LHCN-M2 (cell line): ENCODE measurements around the gene ZNF462. TPM values are rescaled to one million over a fixed set of nuclear protein-coding genes. Genes with fewer than 3 reads are reported as not detected.
A peak's percentile ranks its signal among the peaks of the same experiment; 100 is the strongest.

ENCODE experiments used
- DNase-seq: peaks from one replicate; pipeline ENCODE4 v3.0.0-alpha.2; 2012; ENCODE audit warnings: low read depth
- total RNA-seq: library from RNA; depleted of rRNA; stranded (reverse); fragments of >200 nt; gene quantifications from 2 replicates; pipeline ENCODE4 v1.2.3, GENCODE V29; 2014

ZNF462 gene
- total RNA-seq, 1 experiment from 2014 or later = 14.6 TPM

DNA sequence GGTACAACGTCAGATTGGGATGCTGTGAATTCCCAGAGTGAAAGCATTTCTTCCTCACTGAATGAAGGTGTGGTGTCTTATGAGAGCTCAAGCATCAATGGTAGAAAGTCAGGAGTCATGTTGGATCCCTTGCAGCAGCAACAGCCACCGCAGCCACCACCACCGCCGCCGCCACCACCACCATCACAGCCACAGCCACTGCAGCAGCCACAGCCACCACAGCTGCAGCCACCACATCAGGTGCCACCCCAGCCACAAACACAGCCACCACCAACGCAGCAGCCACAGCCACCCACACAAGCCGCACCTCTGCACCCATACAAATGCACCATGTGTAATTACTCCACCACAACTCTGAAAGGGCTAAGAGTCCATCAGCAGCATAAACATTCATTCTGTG, 62.4 kb downstream of the ZNF462 start:
- no peak for DNase-seq

DNA sequence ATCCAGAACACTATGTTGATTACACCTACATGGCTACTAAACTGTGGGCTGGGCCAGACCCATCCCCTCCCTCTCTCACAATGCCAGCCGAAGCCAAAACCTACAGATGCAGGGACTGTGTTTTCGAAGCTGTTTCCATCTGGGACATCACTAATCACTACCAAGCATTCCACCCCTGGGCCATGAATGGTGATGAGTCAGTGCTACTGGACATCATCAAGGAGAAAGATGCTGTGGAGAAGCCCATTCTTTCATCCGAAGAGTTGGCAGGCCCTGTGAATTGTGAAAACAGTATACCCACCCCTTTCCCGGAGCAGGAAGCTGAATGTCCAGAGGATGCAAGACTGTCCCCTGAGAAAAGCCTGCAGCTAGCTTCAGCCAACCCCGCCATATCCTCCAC, 65.0 kb downstream of the ZNF462 start:
- no peak for DNase-seq

DNA sequence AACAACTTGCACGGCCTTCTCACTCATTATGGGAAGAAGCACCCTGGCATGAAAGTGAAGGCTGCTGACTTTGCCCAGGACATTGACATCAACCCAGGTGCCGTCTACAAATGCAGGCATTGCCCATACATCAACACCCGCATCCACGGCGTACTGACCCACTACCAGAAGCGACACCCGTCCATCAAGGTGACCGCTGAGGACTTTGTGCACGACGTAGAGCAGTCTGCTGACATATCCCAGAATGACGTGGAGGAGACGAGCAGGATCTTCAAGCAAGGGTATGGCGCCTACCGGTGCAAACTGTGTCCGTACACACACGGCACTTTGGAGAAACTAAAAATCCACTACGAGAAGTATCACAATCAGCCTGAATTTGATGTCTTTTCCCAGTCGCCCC, 65.4 kb downstream of the ZNF462 start:
- no peak for DNase-seq

DNA sequence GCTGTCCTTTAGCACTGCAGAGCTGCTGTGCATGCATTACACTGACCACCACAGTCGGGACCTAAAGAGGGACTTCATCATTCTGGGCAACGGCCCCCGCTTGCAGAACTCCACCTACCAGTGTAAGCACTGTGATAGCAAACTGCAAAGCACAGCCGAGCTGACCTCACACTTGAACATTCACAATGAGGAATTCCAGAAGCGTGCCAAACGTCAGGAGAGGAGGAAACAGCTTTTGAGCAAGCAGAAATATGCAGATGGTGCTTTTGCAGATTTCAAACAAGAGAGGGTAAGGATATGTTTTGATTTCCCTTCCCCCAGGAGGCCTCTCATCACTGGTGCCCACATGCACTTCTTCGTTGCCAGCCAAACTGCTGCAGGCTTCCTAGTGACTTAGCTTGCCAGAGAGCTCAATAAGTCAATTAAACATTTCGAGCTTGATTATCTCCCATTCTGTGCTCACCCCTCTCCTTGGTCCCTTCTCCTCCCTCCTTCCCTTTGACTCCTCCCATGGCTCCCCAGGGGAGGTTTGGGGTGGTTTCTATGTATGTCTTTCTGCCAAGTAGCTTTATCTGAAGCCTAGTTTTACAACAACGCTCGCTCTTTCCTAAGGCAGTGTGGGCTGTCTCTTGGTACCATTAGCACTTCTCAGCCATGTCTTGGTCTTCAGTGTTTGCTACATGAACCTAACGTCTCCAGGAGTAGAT, 66.7 kb downstream of the ZNF462 start:
- DNase-seq = no peak

DNA sequence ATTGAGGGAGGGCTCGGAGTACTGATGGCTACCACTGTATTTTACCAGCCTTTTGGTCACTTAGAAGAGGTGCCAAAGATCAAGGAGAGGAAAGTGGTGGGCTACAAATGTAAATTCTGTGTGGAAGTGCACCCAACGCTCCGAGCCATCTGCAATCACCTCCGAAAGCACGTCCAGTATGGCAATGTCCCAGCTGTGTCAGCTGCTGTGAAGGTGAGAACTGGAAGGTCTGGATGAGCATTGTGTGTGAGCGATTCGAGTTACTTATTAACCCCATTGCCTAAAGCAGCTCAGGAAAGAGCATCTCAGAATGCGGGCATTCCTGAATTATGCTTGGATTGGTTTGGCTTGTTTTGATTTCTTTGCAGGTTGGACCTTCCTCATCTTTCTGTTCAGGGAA, 67.5 kb downstream of the ZNF462 start:
- no peak for DNase-seq

DNA sequence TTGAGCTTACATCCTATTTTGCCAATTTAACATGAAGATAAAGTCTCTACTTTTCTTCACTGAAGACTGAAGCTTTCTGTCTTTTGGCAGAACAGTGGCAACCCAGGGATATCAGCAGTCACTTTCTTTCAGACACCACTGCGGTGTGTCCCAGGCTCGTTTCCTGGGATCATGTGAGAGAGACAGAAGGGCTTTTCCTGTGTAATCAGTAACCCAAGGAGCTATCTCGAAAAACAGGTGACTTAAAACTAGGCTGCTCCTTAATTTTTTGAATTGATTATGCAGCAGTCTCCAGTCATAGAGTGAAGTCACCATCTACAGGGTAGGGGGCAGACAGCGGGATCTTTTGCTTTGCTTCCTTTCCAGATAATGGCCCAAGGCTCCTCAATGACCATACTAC, 68.5 kb downstream of the ZNF462 start:
- no peak for DNase-seq

DNA sequence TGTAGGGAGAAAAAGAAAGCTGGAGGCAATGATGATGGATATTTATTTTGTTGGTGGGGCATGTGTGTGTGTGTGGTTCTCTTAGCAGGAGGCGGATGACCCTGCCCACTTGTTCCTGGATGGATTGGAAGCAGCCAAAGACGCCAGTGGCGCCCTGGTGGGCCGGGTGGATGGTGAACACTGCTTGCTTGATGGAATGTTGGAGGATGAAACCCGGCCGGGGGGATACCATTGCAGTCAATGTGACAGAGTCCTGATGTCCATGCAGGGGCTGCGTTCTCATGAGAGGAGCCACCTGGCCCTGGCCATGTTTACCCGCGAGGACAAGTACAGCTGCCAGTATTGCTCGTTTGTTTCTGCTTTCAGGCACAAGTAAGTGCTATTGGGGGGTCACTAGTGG, 69.2 kb downstream of the ZNF462 start:
- no peak for DNase-seq

DNA sequence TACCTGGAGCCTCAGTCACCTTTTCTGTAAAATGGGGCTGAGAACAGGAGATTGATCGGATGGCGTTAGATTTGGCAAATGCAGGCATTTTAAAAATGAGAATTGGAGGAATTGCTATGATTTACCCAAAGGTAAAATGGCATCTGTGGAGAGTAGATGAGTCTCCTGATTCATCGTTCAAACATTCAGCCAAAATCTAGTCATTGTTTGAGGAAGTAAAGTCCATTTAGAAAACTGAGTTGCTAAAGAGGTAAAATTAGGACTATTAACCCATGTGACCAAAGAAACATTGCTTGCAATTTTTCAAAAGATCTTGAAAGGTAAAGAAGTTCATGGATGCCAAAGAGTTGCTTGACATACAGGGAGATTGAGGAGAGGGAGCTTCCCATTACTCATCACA, 69.7 kb downstream of the ZNF462 start:
- no peak for DNase-seq

DNA sequence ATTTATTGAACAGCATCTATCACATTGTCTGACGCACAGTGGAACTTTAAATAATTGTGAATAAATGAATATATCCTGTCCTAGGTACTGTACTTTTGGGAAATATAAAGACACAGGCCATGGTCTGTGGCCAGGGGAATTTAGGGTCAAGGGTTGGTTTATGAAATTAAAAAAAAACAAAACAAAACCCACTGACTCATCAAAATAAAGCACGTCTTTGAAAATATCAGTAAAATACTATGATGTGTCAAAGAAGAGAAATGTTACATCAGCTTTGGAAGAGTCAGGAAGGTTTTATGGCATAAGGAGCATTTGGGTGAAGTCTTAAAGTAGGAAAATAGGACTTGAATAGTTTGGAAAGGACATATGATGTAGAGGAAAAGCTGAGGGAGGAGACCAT, 70.5 kb downstream of the ZNF462 start:
- DNase-seq = no peak

DNA sequence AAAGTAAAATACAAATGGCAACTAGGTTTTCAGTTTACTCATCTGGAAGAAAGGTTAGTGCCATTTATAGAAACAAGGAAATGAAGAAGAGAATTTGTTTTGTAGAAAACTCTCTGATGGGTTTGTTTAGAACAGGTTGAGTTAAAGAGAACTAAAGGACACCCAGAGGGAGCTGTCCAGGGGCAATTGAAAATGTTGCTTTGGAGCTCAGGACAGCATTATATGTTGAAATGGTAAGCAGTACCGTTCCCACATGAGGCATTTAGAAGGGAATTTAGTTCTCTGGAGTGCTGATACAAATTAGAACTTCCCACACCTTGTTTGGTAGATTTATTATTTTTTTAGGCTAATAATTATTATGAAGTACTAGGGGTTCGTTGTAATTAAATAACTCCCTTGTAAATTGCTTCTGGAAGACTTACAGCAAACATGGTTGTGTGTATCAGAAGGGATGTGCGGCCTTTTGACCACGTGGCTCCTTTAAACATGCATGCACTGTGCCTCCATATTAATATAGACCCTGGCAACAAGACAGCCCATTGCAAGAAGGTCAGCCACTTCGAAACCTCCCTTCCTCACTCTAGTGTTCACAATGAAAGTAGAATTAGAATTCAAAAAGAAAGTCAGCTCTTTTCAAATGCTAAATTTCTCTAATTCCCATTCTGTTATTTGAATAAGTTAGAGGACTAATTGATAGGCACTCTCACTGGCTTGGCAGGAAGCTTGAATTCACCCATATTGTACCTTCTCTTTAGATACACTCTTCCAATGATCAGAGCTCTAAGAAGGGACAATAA, 71.7 kb downstream of the ZNF462 start:
- DNase-seq = no peak

DNA sequence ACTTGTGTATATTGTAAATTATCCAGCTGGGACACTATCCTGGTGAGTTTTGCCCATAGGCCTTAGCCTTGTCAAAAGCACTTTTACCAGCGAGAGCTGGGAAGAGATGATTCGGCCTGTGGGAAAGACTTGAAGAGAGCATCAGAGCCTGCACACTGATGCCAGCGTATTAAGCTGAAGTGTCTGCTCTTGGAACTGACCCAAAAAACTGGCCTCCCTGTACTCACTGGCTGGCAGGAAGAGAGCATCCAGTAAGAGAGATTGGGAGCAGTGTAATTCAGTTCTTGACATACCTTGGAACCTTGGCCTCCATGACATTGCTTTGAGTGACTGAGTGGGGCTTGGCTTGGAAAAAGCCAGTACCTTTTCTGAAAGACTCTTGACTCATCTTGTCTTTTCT, 73.7 kb downstream of the ZNF462 start:
- DNase-seq = no peak

DNA sequence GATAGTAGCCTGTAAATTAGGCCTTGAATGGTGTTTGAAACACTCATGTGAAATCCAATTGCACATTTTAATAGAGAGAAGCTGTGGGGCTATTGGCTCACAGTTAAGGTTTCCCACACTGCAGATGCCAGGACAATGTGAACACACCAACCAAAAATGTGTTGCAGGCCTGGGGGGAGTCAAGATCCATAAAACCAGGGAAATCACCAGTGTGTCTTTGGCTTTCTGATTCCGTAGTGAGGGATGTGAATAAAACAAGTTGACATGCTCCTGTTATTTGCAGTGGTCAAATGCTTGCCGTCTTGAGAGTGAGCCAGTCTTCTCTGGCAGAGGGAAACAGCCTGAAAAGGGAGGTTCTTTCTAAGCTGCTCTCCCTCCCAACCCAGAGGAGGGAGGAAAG, 79.0 kb downstream of the ZNF462 start:
- no peak for DNase-seq

DNA sequence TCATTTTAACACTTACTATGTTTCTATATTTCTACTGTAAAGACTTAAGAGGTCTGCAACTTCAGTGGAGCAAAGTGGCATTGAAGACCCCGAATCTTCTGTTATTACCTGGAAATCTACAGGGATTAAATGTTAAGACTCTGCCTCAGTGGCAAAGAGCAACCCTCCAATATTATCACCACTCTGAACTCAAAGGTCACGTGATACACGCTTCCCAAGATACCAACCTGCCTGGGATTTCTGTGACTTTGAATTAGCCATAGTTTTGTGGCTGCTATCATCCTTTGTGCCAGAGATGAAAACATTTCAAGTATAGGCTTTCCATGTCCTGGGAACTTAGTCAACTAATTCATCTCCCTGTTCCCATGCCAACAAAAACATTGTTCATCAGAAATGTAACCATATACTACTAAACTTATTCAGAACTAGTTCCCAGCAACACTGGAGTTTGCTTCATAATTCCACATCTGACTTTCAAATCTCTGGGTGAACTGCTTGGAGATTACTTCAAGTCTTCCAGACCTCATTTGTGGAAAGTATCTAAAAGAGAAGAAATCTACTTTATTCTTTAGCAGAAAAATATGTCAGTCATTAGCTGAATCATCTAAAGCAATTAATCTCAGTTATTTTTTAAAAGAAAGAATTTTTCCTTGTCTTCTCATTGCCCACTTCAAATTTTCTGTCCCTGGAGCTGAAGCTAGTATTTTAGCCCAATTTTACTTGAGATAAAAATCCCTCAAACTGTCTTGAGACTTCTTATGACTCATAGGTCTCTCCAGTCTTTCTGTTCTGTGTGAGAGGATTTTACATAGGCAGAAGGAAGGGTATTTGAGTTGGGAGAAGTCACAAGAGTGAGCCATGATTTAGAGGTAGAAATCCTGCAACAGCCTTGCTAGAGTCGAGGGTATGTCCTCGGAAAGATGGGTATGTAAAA, 83.0 kb downstream of the ZNF462 start:
- peak; percentile 93 for DNase-seq

DNA sequence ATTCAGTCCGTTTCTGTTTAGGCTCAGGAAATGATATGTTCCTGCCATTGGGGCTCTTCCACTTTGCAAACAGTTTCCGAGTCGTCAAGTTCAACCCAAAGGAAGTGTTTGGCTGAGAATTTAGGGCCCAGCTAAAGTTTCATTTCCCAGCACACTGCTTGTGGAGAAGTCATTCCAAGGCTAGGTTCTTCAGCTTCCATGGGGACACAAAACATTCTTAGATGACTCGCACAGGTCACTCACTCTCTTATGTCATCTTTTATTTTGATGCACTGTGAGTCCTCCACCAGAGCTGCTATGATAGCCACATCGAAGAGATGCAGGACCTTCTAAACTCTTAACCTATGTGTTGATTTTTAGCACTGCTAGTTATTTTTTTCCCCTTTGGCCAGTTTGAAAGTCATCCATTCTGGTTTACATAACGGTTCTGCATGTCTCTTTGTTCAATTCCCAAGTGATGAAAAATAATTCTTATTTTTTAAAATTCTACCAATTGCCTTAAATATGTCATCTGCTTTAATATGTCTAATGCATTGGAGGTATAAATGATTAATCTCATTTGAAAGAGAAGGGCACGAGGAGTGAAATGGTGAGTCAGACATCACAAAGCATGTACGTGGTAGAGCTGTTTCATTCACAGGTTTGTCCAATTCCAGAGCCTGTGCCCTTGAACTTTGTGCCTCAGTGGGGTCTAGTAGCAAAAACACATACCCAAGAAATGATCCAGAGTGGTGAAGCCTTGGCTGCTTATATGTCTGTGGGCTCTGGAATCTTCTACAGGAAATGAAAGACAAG, 84.3 kb downstream of the ZNF462 start:
- DNase-seq = peak; percentile 40

DNA sequence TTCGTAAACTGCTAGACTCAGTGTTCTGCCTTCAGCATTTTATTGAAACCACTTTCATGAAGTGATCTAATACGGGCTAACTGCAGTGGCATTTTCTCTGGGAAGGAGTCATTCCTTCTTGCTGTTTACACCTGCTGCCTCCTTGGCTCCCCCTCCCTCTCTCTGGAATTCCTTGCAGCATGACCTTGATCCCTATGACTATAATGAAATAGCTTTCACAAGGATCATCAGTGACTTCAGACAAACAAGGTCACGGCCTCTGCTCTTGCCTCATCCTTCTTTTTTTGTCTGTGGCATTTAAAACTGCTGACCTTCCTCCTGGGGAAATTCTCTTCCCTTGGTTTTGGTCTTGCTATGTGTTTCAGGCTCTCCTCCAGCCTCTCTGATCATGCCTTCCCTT, 90.2 kb downstream of the ZNF462 start:
- DNase-seq = peak; percentile 92

DNA sequence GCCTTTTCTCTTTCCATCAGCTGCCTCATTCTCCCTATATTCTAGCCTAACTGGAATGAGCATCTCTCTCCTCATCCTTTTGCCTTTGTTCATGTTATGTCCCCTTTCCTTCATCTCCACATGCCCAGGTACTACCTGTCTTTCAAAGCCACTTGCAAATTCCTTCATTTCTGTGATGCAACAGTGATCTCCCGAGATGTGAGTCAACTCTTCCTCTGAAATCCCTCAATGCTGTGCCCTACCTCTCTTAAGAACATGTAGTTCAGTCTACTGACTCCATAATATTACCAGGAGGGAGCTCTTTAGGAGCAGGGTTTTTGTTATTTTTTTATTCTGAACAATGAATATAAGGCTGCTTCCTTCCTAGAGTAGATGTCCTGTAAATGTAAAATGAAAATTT, 91.6 kb downstream of the ZNF462 start:
- DNase-seq = no peak

DNA sequence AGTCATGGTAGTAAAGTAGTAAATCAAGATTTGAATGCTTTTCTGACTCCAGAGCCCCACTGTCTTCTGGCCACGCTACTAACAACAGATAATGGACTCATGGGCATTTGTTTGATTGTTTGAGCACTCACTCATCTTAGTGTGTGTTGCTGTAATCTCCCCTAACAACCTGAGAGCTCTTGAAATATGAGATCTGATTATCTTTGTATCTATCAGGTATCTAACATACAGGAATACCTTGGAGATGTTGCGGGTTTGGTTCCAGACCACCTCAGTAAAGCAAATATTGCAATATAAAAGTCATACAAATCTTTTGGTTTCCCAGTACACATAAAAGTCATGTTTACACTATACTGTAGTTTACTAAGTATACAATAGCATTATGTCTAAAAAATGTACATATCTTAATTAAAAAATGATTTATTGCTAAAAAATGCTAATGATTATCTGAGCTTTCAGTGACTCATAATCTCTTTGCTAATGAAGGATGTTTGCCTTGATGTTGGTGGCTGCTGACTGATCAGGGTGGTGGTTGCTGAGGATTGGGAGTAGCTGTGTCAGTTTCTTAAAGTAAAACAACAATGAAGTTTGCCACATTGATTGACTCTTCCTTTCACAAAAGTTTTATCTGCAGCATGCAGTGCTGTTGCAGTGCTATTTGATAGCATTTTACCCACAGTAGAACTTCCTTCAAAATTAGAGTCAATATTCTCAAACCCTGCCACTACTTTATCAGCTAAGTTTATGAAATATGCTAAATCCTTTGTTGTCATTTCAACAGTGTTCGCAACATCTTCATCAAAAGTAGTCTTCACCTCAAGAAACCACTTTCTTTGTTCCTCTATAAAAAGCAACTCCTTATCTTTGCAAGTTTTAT, 92.2 kb downstream of the ZNF462 start:
- no peak for DNase-seq

DNA sequence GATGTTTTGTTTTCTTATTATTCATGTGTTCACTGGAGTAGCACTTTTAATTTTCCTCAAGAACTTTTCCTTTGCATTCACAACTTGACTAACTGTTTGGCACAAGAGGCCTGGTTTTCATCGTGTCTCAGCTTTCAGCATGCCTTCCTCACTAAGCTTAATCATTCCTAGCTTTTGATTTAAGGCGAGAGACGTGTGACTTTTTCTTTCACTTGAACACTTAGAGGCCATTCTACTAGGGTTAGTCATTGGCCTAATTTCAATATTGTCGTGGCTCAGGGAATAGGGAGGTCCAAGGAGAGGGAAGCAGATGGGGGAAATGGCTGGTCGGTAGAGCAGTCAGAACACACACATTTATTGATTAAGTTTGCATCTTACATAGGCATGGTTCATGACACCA, 94.0 kb downstream of the ZNF462 start:
- DNase-seq = peak; percentile 76

DNA sequence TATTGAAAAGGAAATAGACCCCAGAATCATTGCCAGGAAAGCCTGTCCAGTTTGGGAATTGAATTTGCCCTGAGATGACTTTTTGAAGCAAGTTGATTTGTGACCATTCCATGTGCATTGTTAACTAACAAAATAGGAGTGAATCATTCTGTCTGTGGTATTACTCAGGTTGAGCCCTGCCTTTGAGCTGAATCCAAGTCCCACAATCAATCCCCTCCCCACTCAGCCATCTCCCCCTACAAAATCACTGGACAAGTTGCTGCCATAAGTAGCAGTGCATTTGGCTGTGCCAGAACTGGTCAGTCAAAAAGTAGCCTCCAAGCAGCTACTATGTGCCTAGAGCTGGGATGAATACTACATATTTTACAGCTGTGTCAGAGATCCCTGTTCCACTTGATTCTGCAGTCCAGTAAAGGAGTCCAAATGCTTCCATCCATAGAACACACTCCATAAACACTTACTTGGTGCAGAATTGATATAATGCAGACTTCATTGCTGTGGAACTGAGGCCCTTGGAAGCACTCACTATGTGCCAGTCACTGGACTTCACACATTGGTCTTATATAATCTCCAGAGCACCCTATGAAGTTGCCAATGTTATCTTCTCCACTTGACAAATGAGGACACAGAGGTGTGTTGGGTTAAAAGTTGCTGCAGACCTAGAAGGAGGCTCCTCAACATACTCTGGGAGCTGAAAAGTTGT, 96.1 kb downstream of the ZNF462 start:
- DNase-seq = peak; percentile 52

DNA sequence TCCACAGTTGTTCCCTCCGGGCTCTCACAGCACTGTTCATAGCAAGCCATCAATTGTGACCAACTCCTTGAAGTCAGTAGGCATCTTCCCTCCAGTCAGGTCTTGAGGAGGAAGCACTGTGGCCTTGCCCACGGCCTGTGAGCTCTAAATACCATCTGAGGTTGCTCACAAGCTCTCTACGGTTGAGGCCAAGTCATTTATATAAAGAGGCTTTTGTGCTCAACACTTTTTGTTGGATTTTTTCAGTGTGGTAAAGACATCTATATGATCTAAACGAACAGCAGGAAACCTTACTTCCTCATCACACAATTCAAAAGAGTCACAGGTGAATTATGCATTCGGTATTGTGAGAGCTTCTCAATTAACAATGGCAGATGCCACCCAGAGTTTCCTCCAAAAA, 97.3 kb downstream of the ZNF462 start:
- no peak for DNase-seq
